Measurements from ENCODE around the gene RBM45. TPM values are rescaled to one million over a fixed set of nuclear protein-coding genes. Genes with fewer than 3 reads are reported as not detected.

The RBM45 gene
- total and polyA plus RNA-seq, 7 donors = 3.4 to 9.5 (median 4.5) TPM

- Histone ChIP-seq H3K27ac (no peak overlapping the region), H3K36me3 (ENCODE audit: insufficient read depth in 1 of 2, low read depth in 1 of 2) (peaks cover 0 to 67% of the 10 kb centered on the region in 2 donors), H3K4me1 (no peaks in the 10 kb centered on the region), H3K4me3 (no peak overlapping the region), H3K27me3 (ENCODE audit: insufficient read depth in 3 of 3, low read length in 2 of 3) (no peaks in the 10 kb centered on the region), H3K9me3 (no peaks in the 10 kb centered on the region)
- no peak for TF ChIP-seq CTCF (IDR thresholded peaks at IDR 0.05)
- intact Hi-C loops (cut with DNase I) = loop anchor here in 1 of 2 donors (10.0 kb wide), 1 partner anchor 295 kb away; no protein-coding TSS in a partner anchor
- no peak for DNase-seq
- ATAC-seq = peak; percentile 54 to 66 (median 58)
- WGBS, 3 donors = 47 to 65% (median 63%) methylated on average over 3 of the region's 3 CpGs
Measured at GRCh38 chr2:178119179-178119922, 7.1 kb downstream of the RBM45 start.

DNA sequence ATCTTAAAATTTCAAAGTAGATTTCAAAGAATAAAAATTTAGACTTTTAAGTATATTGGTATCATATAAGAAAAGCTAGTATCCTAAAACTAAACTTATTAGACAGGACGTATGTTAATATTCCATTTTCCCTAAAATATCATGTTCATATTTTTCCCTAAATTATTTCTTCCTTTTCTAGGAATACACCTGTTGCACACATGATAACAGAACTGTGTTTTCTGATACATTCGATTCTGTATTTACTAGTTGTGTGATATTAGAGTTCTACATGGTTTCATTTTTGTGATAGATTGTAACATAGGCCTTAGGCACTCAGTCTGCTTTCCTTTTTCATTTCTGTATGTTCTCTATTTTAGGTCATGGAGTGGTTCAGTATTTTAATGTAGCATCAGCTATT, 10.9 kb downstream of the RBM45 start:
- 96 to 99% (median 99%) methylated on average over 2 of the region's 2 CpGs for WGBS, 3 donors

DNA sequence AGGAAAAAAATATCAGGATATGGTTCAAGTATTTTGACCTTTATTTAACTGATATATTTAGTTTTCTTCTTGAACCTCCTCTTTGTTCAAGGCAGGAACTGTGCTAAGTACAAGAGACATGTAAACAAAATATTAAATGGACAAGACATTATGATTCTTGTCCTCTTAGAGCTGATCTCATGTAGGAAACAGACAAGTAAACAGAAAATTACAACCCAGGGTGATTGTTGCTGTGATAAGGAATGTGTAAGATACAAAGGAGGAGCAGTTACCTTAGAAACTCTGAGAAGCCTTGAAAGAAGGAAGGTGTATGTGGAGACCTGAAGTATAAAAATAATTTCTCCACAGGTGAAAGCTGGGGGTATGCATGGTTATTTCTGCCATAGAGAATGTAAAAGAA, 12.9 kb downstream of the RBM45 start:
- no peak overlapping the region for H3K4me3 ChIP-seq
- H3K4me1 ChIP-seq = peaks cover 11% of the 10 kb centered on the region
- ATAC-seq (no peak), DNase-seq (no peak)
- H3K27ac ChIP-seq = no peak overlapping the region
- intact Hi-C loops (cut with DNase I) = no loop called here
- peaks cover 0 to 84% of the 10 kb centered on the region in 2 donors for H3K36me3 ChIP-seq (ENCODE audit: insufficient read depth in 1 of 2, low read depth in 1 of 2)
- no peaks in the 10 kb centered on the region for H3K9me3 ChIP-seq
- H3K27me3 ChIP-seq (ENCODE audit: insufficient read depth in 3 of 3, low read length in 2 of 3) = no peaks in the 10 kb centered on the region
- TF ChIP-seq CTCF (IDR thresholded peaks at IDR 0.05) = no peak

More for the DNA sequence above, 10.9 kb downstream of the RBM45 start:
- Histone ChIP-seq H3K27me3 (ENCODE audit: insufficient read depth in 3 of 3, low read length in 2 of 3) (no peaks in the 10 kb centered on the region), H3K4me3 (no peak overlapping the region), H3K27ac (no peak overlapping the region), H3K4me1 (no peaks in the 10 kb centered on the region), H3K36me3 (ENCODE audit: insufficient read depth in 1 of 2, low read depth in 1 of 2) (peaks cover 0 to 78% of the 10 kb centered on the region in 2 donors), H3K9me3 (no peaks in the 10 kb centered on the region)
- ATAC-seq = no peak
- no peak for DNase-seq
- intact Hi-C loops (cut with DNase I) = no loop called here
- TF ChIP-seq CTCF (IDR thresholded peaks at IDR 0.05) = no peak

GRCh38 chr2:178125862-178126261, 13.6 kb downstream of the RBM45 start:
- no peaks in the 10 kb centered on the region for H3K27me3 ChIP-seq (ENCODE audit: insufficient read depth in 3 of 3, low read length in 2 of 3)
- H3K27ac ChIP-seq = no peak overlapping the region
- H3K4me1 ChIP-seq = peaks cover 11% of the 10 kb centered on the region
- no peak for TF ChIP-seq CTCF (IDR thresholded peaks at IDR 0.05)
- WGBS, 3 donors = 76 to 80% (median 79%) methylated on average over 5 of the region's 5 CpGs
- ATAC-seq = no peak
- no peaks in the 10 kb centered on the region for H3K9me3 ChIP-seq
- no peak for DNase-seq
- intact Hi-C loops (cut with DNase I) = no loop called here
- H3K4me3 ChIP-seq = no peak overlapping the region
- peaks cover 0 to 76% of the 10 kb centered on the region in 2 donors for H3K36me3 ChIP-seq (ENCODE audit: insufficient read depth in 1 of 2, low read depth in 1 of 2)
